NCI-H1092 (cell line): ENCODE results near the gene PARP3.
"Not testable (repeated sequence)": the region's sequence is repeated elsewhere in the genome, so short reads cannot be mapped to it uniquely, and the experiment has no call there.

Experiments
- DNase-seq: peaks from one replicate; lab custom pipeline; 2025; lab: John Stamatoyannopoulos, UW

The PARP3 gene

GRCh38 chr3:51985063-51985462 is 42.9 kb downstream of the PARP3 start:
- no peak for DNase-seq

- no peak for DNase-seq
Measured at GRCh38 chr3:51986010-51986947, 44.1 kb downstream of the PARP3 start.

GRCh38 chr3:51987568-51987967 is 45.4 kb downstream of the PARP3 start:
- DNase-seq = no peak

- DNase-seq = no peak
Measured at GRCh38 chr3:51988286-51989146, 46.4 kb downstream of the PARP3 start.

- DNase-seq = not testable (repeated sequence)
Measured at GRCh38 chr3:51990501-51990971, 48.4 kb downstream of the PARP3 start.

GRCh38 chr3:51992017-51992682 is 50.0 kb downstream of the PARP3 start:
- no peak for DNase-seq

GRCh38 chr3:51993657-51994056 is 51.5 kb downstream of the PARP3 start:
- DNase-seq = not testable (repeated sequence)

- no peak for DNase-seq
Measured at GRCh38 chr3:51994530-51994929, 52.4 kb downstream of the PARP3 start.

GRCh38 chr3:51995346-51996163 is 53.4 kb downstream of the PARP3 start, which contains the start of gene RPL29:
RPL29 (minus strand) TSS chr3:51995895; CDS start chr3:51995461, 434 bp downstream.
- DNase-seq = peak; percentile 85

GRCh38 chr3:51997172-51997571 is 55.0 kb downstream of the PARP3 start:
- DNase-seq = no peak

GRCh38 chr3:51997935-51998596 is 55.9 kb downstream of the PARP3 start:
- DNase-seq = no peak
